MCF 10A (cell line): Measurements from ENCODE around the gene PRR19. TPM values are rescaled to one million over a fixed set of nuclear protein-coding genes. Genes with fewer than 3 reads are reported as not detected.

ENCODE experiments used
- BruUV-seq: library from RNA; stranded (reverse); fragments of 400-500 nt; replicated peaks from 2 replicates; lab custom pipeline; 2021; lab: Mats Ljungman, UMichigan
- CTCF ChIA-PET: fragments of 300-600 bp; sonication (Branson Sonifier 250); formaldehyde crosslinking; extraction: SDS; loops from one replicate; lab custom pipeline; 2021; ENCODE audit warnings: antibody characterized with exemption, inconsistent platforms; lab: Yijun Ruan, JAX
- POLR2A ChIA-PET: fragments of 300-600, 350-650 bp; sonication (Branson Sonifier 250); formaldehyde crosslinking; extraction: SDS; loops from one replicate; lab custom pipeline; 2020; ENCODE audit warnings: antibody characterized with exemption, inconsistent platforms; lab: Yijun Ruan, JAX
- DNase-seq: peaks from one replicate; pipeline ENCODE4 v3.0.0-alpha.2; 2018; ENCODE audit not compliant: unreplicated experiment
- H3K27ac Mint-ChIP-seq: one replicate; pipeline ENCODE4 v1.8.0; 2022; ENCODE audit warnings: mild to moderate bottlenecking, low read depth, mixed read lengths; ENCODE audit not compliant: unreplicated experiment
- H3K27me3 Mint-ChIP-seq: one replicate; pipeline ENCODE4 v1.8.0; 2022; ENCODE audit warnings: mixed read lengths; ENCODE audit not compliant: insufficient read depth, unreplicated experiment
- H3K36me3 Mint-ChIP-seq: one replicate; pipeline ENCODE4 v1.8.0; 2022; ENCODE audit warnings: mild to moderate bottlenecking, moderate library complexity, mixed read lengths; ENCODE audit not compliant: insufficient read depth, unreplicated experiment
- H3K4me1 Mint-ChIP-seq: one replicate; pipeline ENCODE4 v1.8.0; 2022; ENCODE audit warnings: mixed read lengths; ENCODE audit not compliant: insufficient read depth, unreplicated experiment
- H3K4me3 Mint-ChIP-seq: one replicate; pipeline ENCODE4 v1.8.0; 2022; ENCODE audit warnings: mild to moderate bottlenecking, moderate library complexity, mixed read lengths; ENCODE audit not compliant: unreplicated experiment
- H3K9me3 Mint-ChIP-seq: one replicate; pipeline ENCODE4 v1.8.0; 2022; ENCODE audit warnings: mixed read lengths; ENCODE audit not compliant: unreplicated experiment
- CTCF ChIP-seq: fragments of 200-600 bp; IDR thresholded peaks from one replicate; pipeline ENCODE4 v1.8.0; 2022; ENCODE audit warnings: antibody characterized with exemption, mild to moderate bottlenecking; ENCODE audit not compliant: unreplicated experiment
- intact Hi-C: fragments of 100-400 bp; cut with micrococcal nuclease; formaldehyde crosslinking; loops from 2 replicates; pipeline ENCODE4 v1.14.1; 2022
- total RNA-seq: library from RNA; stranded (reverse); gene quantifications from 2 replicates; pipeline ENCODE4 v1.2.3, GENCODE V29; 2022

The PRR19 gene
- total RNA-seq, 1 experiment from 2014 or later: 0.30 TPM

- peak; percentile 93 for TF ChIP-seq CTCF
- Mint-ChIP-seq H3K4me1 (peaks cover 6% of the 10 kb centered on the region), H3K4me3 (no peak overlapping the region), H3K36me3 (peaks cover 47% of the 10 kb centered on the region), H3K27me3 (no peaks in the 10 kb centered on the region), H3K27ac (no peak overlapping the region), H3K9me3 (no peaks in the 10 kb centered on the region)
- POLR2A ChIA-PET: interaction anchor here (0.7 to 1.8 kb wide), 4 partner anchors 13 to 1461 kb away, joined by 3 to 4 read pairs (median 3); no protein-coding TSS in a partner anchor
- BruUV-seq: no TSS peak
- intact Hi-C loops: loop anchor here (1.0 to 5.0 kb wide), 2 partner anchors 54 to 163 kb away; partner anchors contain the start of gene GSK3A
- DNase-seq: peak; percentile 76
- CTCF ChIA-PET: interaction anchor here (0.6 to 4.4 kb wide), 27 partner anchors 8 to 203 kb away, joined by 3 to 44 read pairs (median 4); partner anchors contain the start of genes ERF and POU2F2
Observed at GRCh38 chr19:42295831-42296525, 6.0 kb upstream of the PRR19 start.

- no peak for DNase-seq
- Mint-ChIP-seq H3K27ac (no peak overlapping the region), H3K4me3 (no peak overlapping the region), H3K36me3 (peaks cover 37% of the 10 kb centered on the region), H3K4me1 (no peaks in the 10 kb centered on the region), H3K9me3 (no peaks in the 10 kb centered on the region), H3K27me3 (no peaks in the 10 kb centered on the region)
- intact Hi-C loops: loop anchor here (5.0 kb wide), 1 partner anchor 55 kb away; the partner anchor contains the start of gene GSK3A
- ChIA-PET CTCF (interaction anchor here (0.8 to 4.4 kb wide), 14 partner anchors 9 to 177 kb away, joined by 4 to 44 read pairs (median 6); partner anchors contain the start of gene POU2F2), POLR2A (interaction anchor here (0.6 to 1.8 kb wide), 4 partner anchors 8 to 1460 kb away, joined by 3 to 4 read pairs (median 4); no protein-coding TSS in a partner anchor)
- no peak for TF ChIP-seq CTCF
- no TSS peak for BruUV-seq
Observed at GRCh38 chr19:42297039-42297438, 4.9 kb upstream of the PRR19 start.

GRCh38 chr19:42303101-42303464 lies 1.2 kb downstream of the PRR19 start:
- Mint-ChIP-seq H3K27me3 (no peaks in the 10 kb centered on the region), H3K27ac (peak overlapping the region; percentile 57), H3K36me3 (peaks cover 6% of the 10 kb centered on the region), H3K9me3 (no peaks in the 10 kb centered on the region), H3K4me3 (peak overlapping the region; percentile 90), H3K4me1 (peaks cover 15% of the 10 kb centered on the region)
- ChIA-PET CTCF (interaction anchor here (0.6 to 1.2 kb wide), 4 partner anchors 8 to 1791 kb away, joined by 3 to 5 read pairs (median 4); no protein-coding TSS in a partner anchor), POLR2A (interaction anchor here (1.0 to 2.3 kb wide), 6 partner anchors 10 to 60 kb away, joined by 3 to 10 read pairs (median 6); partner anchors contain the start of gene GSK3A)
- no peak for TF ChIP-seq CTCF
- no peak for DNase-seq
- BruUV-seq: no TSS peak
- intact Hi-C loops: no loop called here

GRCh38 chr19:42303876-42304275 lies 1.9 kb downstream of the PRR19 start:
- Mint-ChIP-seq H3K27me3 (no peaks in the 10 kb centered on the region), H3K9me3 (no peaks in the 10 kb centered on the region), H3K36me3 (peaks cover 6% of the 10 kb centered on the region), H3K4me3 (no peak overlapping the region), H3K27ac (no peak overlapping the region), H3K4me1 (peaks cover 17% of the 10 kb centered on the region)
- no peak for TF ChIP-seq CTCF
- intact Hi-C loops: no loop called here
- no TSS peak for BruUV-seq
- ChIA-PET CTCF (interaction anchor here (0.6 to 1.2 kb wide), 7 partner anchors 9 to 446 kb away, joined by 3 to 5 read pairs (median 3); no protein-coding TSS in a partner anchor), POLR2A (interaction anchor here (1.0 to 1.1 kb wide), 2 partner anchors 10 to 33 kb away, joined by 3 to 5 read pairs; no protein-coding TSS in a partner anchor)
- DNase-seq: no peak
